Gastroesophageal sphincter (tissue), 3 donors: ENCODE data around the gene PSMB7.

Experiments
- EP300 ChIP-seq: sonication (generic); formaldehyde crosslinking; IDR thresholded peaks from one replicate; pipeline ENCODE4 v1.6.1; 2017; ENCODE audit warnings: antibody characterized with exemption, mild to moderate bottlenecking
- POLR2A ChIP-seq, 2 donors: fragments of 450-650 bp; IDR thresholded peaks; one replicate each; pipeline ENCODE4 v1.6.1; 2017; ENCODE audit warnings: antibody characterized with exemption in 2 of 2, mild to moderate bottlenecking in 2 of 2, moderate library complexity in 1 of 2
- POLR2AphosphoS5 ChIP-seq: sonication (generic); formaldehyde crosslinking; IDR thresholded peaks from one replicate; pipeline ENCODE4 v1.6.1; 2017; ENCODE audit warnings: antibody characterized with exemption
- TF ChIP-seq, protein P1 (sequence below), 4 experiments: fragments of 200-600 bp in 2 of 4; fragments of 450-650 bp in 2 of 4; sonication (generic) in 1 of 4; IDR thresholded peaks; one replicate each; pipeline ENCODE4 v1.5.1; 2017 to 2019; ENCODE audit warnings: antibody characterized with exemption in 4 of 4, mild to moderate bottlenecking in 2 of 4, moderate library complexity in 2 of 4

DNA sequence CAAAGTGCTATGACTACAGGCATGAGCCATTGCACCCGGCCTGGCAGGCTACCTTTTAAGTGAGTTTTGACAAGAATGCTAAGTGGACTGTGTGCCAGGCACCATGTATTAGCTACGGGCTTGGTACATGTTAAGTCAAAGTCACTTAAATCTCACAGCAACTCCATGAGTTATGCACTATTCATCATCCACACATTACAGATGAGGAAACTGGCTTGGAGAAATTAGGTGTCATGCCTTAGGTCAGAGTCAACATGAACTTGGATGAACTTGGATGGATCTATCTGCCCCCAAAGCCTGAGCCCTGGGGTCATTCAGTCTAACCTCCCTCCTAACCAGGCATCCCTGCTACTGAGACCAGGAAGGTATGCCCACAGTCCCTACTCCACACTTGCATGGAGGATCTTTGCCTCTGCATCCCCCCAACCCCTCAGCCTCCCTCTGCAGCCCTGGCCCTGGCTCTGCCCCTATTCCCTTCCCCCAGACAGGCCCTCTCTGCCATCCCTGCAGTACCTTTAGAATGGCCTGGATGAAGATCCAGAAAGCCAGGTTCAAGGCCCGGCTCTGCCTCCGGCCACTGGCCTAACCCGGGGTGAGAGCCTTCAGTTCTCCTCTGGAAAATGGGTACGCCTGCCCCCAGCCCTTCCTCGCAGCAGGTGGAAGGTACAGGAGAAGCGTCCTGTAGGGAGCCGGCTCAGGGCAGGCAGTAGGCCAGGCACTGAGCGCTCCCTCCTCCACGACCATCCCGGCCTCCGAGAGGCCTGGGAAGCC lies 34.3 kb upstream of the PSMB7 start:
- TF ChIP-seq POLR2AphosphoS5: no peak
- TF ChIP-seq POLR2A (IDR thresholded peaks at IDR 0.05): no peak
- TF ChIP-seq, protein P1, sequence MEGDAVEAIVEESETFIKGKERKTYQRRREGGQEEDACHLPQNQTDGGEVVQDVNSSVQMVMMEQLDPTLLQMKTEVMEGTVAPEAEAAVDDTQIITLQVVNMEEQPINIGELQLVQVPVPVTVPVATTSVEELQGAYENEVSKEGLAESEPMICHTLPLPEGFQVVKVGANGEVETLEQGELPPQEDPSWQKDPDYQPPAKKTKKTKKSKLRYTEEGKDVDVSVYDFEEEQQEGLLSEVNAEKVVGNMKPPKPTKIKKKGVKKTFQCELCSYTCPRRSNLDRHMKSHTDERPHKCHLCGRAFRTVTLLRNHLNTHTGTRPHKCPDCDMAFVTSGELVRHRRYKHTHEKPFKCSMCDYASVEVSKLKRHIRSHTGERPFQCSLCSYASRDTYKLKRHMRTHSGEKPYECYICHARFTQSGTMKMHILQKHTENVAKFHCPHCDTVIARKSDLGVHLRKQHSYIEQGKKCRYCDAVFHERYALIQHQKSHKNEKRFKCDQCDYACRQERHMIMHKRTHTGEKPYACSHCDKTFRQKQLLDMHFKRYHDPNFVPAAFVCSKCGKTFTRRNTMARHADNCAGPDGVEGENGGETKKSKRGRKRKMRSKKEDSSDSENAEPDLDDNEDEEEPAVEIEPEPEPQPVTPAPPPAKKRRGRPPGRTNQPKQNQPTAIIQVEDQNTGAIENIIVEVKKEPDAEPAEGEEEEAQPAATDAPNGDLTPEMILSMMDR (IDR thresholded peaks at IDR 0.05): no peak
- no peak for TF ChIP-seq EP300
